UCSD-AML1 (cell line): ENCODE measurements around the gene SYNJ1.

Experiments used
- DNase-seq: peaks from one replicate; lab custom pipeline; 2025; ENCODE audit not compliant: unreplicated experiment; lab: John Stamatoyannopoulos, UW

SYNJ1 gene

GRCh38 chr21:32580949-32581348 lies 146.9 kb downstream of the SYNJ1 start:
- DNase-seq, result no peak
